Duodenal mucosa (tissue), 2 donors: ENCODE data around the gene XK.

Experiments used
- H3K27ac ChIP-seq: one replicate; pipeline ENCODE4 v1.7.0; 2013; ENCODE audit warnings: low read depth, low read length
- H3K27me3 ChIP-seq, 2 donors: one replicate each; pipeline ENCODE4 v1.7.0; 2013; ENCODE audit warnings: low read length in 2 of 2, control low read depth in 1 of 2; ENCODE audit not compliant: insufficient read depth in 2 of 2, control insufficient read depth in 1 of 2
- H3K36me3 ChIP-seq, 2 donors: one replicate each; pipeline ENCODE4 v1.7.0; 2013; ENCODE audit warnings: low read length in 2 of 2, control low read depth in 1 of 2; ENCODE audit not compliant: insufficient read depth in 2 of 2, control insufficient read depth in 1 of 2
- H3K4me1 ChIP-seq, 2 donors: one replicate each; pipeline ENCODE4 v1.7.0; 2013; ENCODE audit warnings: low read length in 2 of 2, control low read depth in 1 of 2; ENCODE audit not compliant: insufficient read depth in 2 of 2, control insufficient read depth in 1 of 2
- H3K4me3 ChIP-seq, 2 donors: one replicate each; pipeline ENCODE4 v1.7.0; 2013; ENCODE audit warnings: low read length in 2 of 2, low read depth in 1 of 2
- H3K9ac ChIP-seq, 2 donors: one replicate each; pipeline ENCODE4 v1.7.0; 2013; ENCODE audit warnings: low read length in 2 of 2, low read depth in 1 of 2
- H3K9me3 ChIP-seq, 2 donors: one replicate each; pipeline ENCODE4 v1.7.0; 2013; ENCODE audit warnings: low read length in 2 of 2, control low read depth in 1 of 2; ENCODE audit not compliant: control insufficient read depth in 1 of 2

The XK gene

DNA sequence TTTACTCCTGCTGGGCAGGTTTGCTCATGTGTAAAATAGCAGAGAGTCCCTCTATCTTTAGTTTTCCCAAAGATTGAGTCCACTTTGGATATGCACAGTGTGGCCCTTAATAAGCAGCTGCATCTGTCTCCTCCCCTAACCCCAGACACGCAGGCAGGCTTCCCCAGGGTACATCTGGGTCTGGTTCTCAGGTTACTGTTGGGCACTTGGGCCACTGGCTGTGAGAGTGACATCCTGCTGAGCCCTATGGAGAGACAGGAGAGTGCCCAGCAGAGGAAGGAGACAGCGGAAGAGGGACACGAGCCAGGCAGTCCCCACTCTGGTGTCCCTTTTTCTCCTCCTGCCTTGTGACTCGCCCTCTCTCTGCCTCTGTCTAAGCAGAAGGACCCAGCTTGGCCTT is 16.0 kb downstream of the XK start:
- H3K36me3 ChIP-seq, result peaks cover 4 to 7% of the 10 kb centered on the region in 2 donors
- H3K9me3 ChIP-seq, result no peaks in the 10 kb centered on the region
- H3K4me3 ChIP-seq, result no peak overlapping the region
- no peaks in the 10 kb centered on the region for H3K27me3 ChIP-seq
- H3K4me1 ChIP-seq, result no peaks in the 10 kb centered on the region
- no peak overlapping the region for H3K9ac ChIP-seq
- no peak overlapping the region for H3K27ac ChIP-seq

DNA sequence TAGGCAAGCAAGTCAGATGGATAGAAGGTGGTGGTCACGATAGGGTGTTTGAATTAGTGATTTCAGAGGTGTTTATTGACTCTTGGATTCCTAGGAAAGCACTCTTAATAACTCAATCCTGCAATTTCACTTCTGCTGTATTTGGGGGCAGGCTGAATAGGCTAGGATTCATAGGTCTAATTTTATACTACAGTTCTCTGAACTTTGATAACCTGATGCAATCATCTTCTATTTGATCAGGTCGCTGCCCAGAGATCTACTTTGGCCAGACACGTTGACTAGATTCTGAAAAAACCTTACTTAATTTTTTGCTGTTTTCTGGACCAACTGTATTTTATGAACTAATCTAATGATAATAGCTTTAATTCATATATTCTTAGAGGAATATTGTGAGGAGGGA is 26.4 kb downstream of the XK start:
- Histone ChIP-seq H3K4me3 (no peak overlapping the region), H3K27ac (no peak overlapping the region), H3K27me3 (no peaks in the 10 kb centered on the region), H3K4me1 (no peaks in the 10 kb centered on the region), H3K36me3 (no peaks in the 10 kb centered on the region), H3K9me3 (no peaks in the 10 kb centered on the region), H3K9ac (no peak overlapping the region)

DNA sequence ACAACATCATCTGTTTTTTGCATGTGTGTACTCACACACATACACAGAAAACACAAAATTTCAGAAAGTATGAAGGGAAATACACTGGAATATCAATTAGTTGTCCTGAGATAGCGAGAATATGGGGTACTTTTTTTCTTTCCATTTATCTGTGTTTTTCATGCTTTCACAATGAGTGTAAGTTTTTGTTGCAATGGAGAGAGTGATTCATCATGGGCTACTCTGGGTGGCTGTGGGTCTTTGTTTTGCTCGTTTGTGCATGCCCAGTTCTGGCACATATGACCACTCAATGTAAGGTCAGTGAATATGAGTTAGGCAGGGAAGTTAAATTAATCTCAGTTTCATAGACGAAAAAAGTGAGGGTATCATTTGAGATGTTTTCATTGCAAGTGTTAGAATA is 26.9 kb downstream of the XK start:
- Histone ChIP-seq H3K36me3 (no peaks in the 10 kb centered on the region), H3K9ac (no peak overlapping the region), H3K4me1 (no peaks in the 10 kb centered on the region), H3K9me3 (no peaks in the 10 kb centered on the region), H3K27ac (no peak overlapping the region), H3K27me3 (no peaks in the 10 kb centered on the region), H3K4me3 (no peak overlapping the region)

DNA sequence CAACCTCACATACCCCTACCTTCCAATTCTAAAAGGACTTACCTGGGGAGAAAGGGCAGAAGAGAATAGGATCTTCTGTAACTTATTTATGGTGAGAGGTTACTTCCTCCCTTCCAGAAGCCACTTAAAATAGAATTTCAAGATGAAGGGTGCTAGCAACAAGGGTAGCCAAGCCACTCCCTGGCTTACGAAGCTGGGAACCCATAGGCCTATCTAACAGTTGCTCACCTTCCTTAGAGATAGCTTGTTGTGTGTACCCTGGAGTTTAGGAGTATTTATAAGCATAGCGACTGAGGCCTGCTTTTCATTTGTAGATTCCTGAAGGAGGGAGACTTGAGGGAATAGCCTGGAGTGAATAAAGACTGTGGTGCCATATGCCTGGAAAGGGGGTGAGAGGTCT is 28.9 kb downstream of the XK start:
- Histone ChIP-seq H3K9ac (no peak overlapping the region), H3K27me3 (no peaks in the 10 kb centered on the region), H3K36me3 (no peaks in the 10 kb centered on the region), H3K4me3 (no peak overlapping the region), H3K9me3 (no peaks in the 10 kb centered on the region), H3K27ac (no peak overlapping the region), H3K4me1 (no peaks in the 10 kb centered on the region)

DNA sequence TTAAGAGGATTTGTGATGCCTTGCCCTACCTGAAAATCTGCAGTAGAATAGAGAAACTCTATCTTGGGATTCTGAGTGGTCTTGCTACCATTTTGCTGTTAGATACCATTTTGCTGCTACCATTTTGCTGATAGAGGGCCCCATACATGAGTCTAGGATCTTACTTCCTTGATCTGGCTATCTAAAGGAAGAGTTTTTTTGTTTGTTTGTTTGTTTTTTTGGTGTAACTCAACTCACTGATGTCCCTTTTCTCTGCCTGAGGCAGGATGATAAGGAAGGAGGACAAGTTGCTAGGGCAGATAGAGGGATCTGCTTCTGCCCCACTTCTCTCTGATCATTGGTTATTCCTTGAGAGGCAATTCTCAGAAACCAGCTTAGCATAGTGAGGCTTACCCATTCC is 31.0 kb downstream of the XK start:
- Histone ChIP-seq H3K9me3 (no peaks in the 10 kb centered on the region), H3K27ac (no peak overlapping the region), H3K4me1 (no peaks in the 10 kb centered on the region), H3K4me3 (no peak overlapping the region), H3K36me3 (no peaks in the 10 kb centered on the region), H3K27me3 (no peaks in the 10 kb centered on the region), H3K9ac (no peak overlapping the region)

DNA sequence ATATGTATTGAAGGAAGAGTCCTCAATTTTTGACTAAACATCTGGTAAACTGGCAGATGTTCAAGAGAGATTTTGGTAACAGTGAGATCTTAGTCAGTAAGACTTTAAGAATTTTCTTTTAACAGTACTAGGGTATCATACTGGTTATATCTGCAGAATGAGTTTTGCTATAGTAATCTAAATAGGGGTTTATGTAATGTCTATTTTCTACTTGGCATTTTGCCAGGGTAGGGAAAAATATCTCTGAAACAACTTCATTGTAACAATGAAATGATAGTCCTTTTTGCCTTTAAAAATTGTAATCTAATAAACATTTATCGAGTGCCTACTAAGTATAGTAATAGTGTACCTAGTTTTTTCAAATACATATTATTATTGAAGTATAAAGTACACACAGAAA is 32.1 kb downstream of the XK start:
- Histone ChIP-seq H3K4me3 (no peak overlapping the region), H3K4me1 (no peaks in the 10 kb centered on the region), H3K9ac (no peak overlapping the region), H3K9me3 (no peaks in the 10 kb centered on the region), H3K36me3 (no peaks in the 10 kb centered on the region), H3K27ac (no peak overlapping the region), H3K27me3 (no peaks in the 10 kb centered on the region)

DNA sequence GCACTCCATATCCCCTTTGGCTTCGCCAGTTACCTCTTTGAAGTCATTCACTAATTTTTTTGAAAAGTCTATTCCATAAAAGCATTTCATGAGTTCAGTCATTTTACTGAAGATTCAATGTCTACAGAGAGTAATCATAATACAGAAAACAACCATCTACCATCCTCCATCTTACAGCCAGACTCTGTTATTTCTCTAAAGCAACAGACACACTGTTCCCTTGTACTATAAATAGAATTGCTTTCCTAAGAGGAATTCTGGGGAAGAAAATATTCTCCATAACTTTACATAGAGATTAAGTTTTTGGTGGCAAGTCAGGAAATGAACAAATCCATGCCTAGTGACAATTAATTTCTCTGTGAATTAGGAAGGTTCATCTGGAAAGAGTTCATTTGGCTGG is 37.0 kb downstream of the XK start:
- Histone ChIP-seq H3K4me1 (no peaks in the 10 kb centered on the region), H3K27me3 (no peaks in the 10 kb centered on the region)

DNA sequence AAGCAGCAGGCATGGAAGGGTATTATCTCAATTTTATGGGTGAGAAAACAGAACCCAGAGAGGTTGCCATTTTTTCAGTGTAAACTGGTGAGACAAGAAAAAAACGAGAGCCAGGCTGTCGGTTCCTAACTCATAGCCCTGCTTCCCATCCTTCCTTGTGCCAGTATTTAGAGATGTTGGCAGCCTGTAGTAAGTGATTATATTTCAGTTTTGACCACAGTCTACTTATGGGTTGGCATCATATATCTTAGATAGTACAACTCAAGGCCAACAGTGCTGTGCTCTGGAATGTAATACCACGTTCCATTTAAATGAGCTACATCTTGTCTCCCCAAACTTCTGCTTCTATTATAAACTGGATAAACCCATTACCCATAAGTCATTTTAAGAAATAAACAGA is 40.8 kb downstream of the XK start:
- H3K36me3 ChIP-seq, result peaks cover 0 to 7% of the 10 kb centered on the region in 2 donors
- no peaks in the 10 kb centered on the region for H3K4me1 ChIP-seq
- H3K27ac ChIP-seq, result no peak overlapping the region
- H3K27me3 ChIP-seq, result no peaks in the 10 kb centered on the region
- H3K9me3 ChIP-seq, result no peaks in the 10 kb centered on the region
- H3K4me3 ChIP-seq, result no peak overlapping the region
- no peak overlapping the region for H3K9ac ChIP-seq

More for the DNA sequence above, 37.0 kb downstream of the XK start:
- Histone ChIP-seq H3K4me3 (no peak overlapping the region), H3K9me3 (no peaks in the 10 kb centered on the region), H3K36me3 (no peaks in the 10 kb centered on the region), H3K9ac (no peak overlapping the region), H3K27ac (no peak overlapping the region)

DNA sequence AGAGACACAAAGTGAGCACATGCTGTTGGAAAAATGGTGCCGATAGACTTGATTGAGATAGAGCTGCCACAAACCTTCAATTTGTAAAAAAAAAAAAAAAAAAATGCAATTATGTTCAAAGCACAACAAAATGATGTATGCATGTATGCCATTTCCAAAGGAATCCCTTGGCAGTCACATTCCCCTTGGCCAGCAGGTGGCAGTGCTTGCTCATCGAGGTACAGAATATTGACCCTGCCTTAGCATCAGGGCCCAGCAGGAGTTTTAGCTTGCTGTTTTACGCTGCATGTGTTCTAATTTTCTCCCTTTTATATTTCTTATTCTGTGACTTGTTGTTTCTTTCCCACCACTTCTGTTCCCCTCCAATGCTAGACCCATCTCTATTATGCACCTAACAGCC is 59.8 kb downstream of the XK start:
- Histone ChIP-seq H3K27ac (no peak overlapping the region), H3K36me3 (no peaks in the 10 kb centered on the region), H3K27me3 (no peaks in the 10 kb centered on the region), H3K4me3 (no peak overlapping the region), H3K9ac (no peak overlapping the region), H3K9me3 (no peaks in the 10 kb centered on the region), H3K4me1 (no peaks in the 10 kb centered on the region)

DNA sequence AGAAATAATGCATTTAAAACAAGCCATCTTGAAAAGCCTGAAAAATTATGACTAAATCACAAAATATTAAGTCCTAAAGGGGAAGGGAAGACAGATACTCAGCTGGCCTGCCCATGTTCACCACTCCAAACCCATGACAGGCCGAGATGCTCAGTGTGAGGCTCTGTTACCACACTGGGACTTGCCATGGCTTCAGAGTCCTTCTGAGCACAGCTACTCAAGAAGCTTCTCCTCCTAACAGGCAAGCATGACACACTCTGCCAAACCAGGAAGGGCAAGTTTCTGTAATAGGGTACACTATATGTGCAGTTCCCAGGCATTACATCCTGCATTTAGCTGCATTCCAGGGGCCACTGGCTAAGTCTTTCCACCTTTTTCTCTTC is 60.2 kb downstream of the XK start:
- Histone ChIP-seq H3K9ac (no peak overlapping the region), H3K27me3 (no peaks in the 10 kb centered on the region), H3K36me3 (no peaks in the 10 kb centered on the region), H3K27ac (no peak overlapping the region), H3K4me3 (no peak overlapping the region), H3K9me3 (no peaks in the 10 kb centered on the region), H3K4me1 (no peaks in the 10 kb centered on the region)

DNA sequence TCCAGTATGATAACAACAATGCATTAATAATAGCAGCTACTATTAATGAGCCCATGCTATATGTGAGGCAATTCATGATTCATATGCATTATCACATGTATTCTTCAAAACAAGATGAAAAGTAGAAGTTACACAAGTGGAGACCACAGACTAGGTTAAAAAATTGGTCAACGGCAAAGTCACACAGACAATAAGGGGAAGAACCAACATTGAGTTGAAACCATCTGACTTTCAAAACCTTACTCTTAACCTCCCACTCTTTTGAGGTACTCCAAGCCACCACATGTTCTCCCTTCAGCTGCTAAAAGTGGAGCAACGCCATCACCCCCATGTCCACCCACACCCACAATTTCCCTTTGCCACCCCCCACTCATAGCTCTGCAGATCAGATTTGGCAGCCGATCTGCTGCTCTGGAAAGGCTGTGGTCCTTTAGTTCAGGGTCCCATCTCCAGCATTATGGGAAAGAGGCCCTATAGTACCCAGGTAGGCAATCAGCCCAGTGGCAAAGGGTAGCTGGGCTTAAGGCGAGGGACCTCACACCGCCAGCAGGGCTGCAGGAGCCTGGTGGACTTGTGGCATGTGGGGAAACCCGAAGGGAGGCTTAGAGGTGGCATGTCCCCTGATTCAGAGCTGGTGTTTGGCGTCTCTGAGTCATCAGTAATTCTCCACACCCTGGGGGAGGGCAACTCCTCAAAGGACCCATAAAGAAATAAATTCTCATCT is 60.8 kb downstream of the XK start:
- Histone ChIP-seq H3K9me3 (no peaks in the 10 kb centered on the region), H3K27ac (no peak overlapping the region), H3K4me3 (no peak overlapping the region), H3K4me1 (no peaks in the 10 kb centered on the region), H3K36me3 (no peaks in the 10 kb centered on the region), H3K9ac (no peak overlapping the region), H3K27me3 (no peaks in the 10 kb centered on the region)
